Natural killer cell (primary cell): ENCODE results near the gene ADM. TPM values are rescaled to one million over a fixed set of nuclear protein-coding genes. Genes with fewer than 3 reads are reported as not detected.

Experiments
- ATAC-seq, 3 donors: fragments of 150-1000 bp in 2 of 3; fragments of 200-7000 bp in 1 of 3; cut with Tn5 transposase; 1 replicate in 1 of 3; 2 replicates in 2 of 3; pipeline ENCODE4 v1.10.0; 2021; ENCODE audit warnings: mild to moderate bottlenecking in 2 of 3, moderate library complexity in 2 of 3
- DNase-seq, 2 donors: peaks; one replicate each; pipeline versions ENCODE4 v3.0.0 to v3.0.0-alpha.2; 2013 to 2021; ENCODE audit warnings: mixed read lengths in 1 of 2
- H3K27ac ChIP-seq: one replicate; pipeline ENCODE4 v1.5.1; 2013; ENCODE audit warnings: mild to moderate bottlenecking, low read length
- H3K27me3 ChIP-seq: one replicate; pipeline ENCODE4 v1.6.1; 2013; ENCODE audit warnings: low read length; ENCODE audit not compliant: control insufficient read depth, insufficient read depth
- H3K36me3 ChIP-seq: one replicate; pipeline ENCODE4 v1.6.1; 2013; ENCODE audit warnings: low read length; ENCODE audit not compliant: control insufficient read depth, insufficient read depth
- H3K4me1 ChIP-seq: one replicate; pipeline ENCODE4 v1.6.1; 2013; ENCODE audit warnings: low read length; ENCODE audit not compliant: control insufficient read depth, insufficient read depth
- H3K4me3 ChIP-seq: one replicate; pipeline ENCODE4 v1.5.1; 2013; ENCODE audit warnings: low read length
- H3K9me3 ChIP-seq: one replicate; pipeline ENCODE4 v1.6.1; 2013; ENCODE audit warnings: low read length; ENCODE audit not compliant: control insufficient read depth, insufficient read depth
- H3K27ac Mint-ChIP-seq, 2 donors: one replicate each; pipeline ENCODE4 v1.8.0; 2022; ENCODE audit warnings: mild to moderate bottlenecking in 2 of 2, mixed read lengths in 2 of 2, moderate library complexity in 1 of 2
- H3K27me3 Mint-ChIP-seq, 2 donors: one replicate each; pipeline ENCODE4 v1.8.0; 2022; ENCODE audit warnings: low read depth in 2 of 2, mixed read lengths in 2 of 2
- H3K36me3 Mint-ChIP-seq: one replicate; pipeline ENCODE4 v1.8.0; 2022; ENCODE audit warnings: mixed read lengths
- H3K4me1 Mint-ChIP-seq, 2 donors: one replicate each; pipeline ENCODE4 v1.8.0; 2022; ENCODE audit warnings: mixed read lengths in 2 of 2
- H3K4me3 Mint-ChIP-seq: one replicate; pipeline ENCODE4 v1.8.0; 2022; ENCODE audit warnings: mild to moderate bottlenecking, moderate library complexity, mixed read lengths
- H3K9me3 Mint-ChIP-seq, 2 donors: one replicate each; pipeline ENCODE4 v1.8.0; 2022; ENCODE audit warnings: mixed read lengths in 2 of 2
- WGBS: methylation state at CpG from one replicate; pipeline ENCODE4 v1.1.7; 2013; ENCODE audit warnings: missing lambda C conversion rate; ENCODE audit not compliant: insufficient coverage; 5-methylcytosine and 5-hydroxymethylcytosine counted together
- intact Hi-C: fragments of 100-400 bp; cut with micrococcal nuclease; formaldehyde crosslinking; loops from one replicate; pipeline ENCODE4 v1.14.2; 2022
- total RNA-seq, 4 donors: library from RNA; stranded (reverse); fragments of 120-200 nt in 1 of 4; gene quantifications; one replicate each; pipeline versions ENCODE4 v1.2.3 to v1.2.4, GENCODE V29; 2013 to 2022
- TF ChIP-seq, protein P1 (sequence below): fragments of 200-600 bp; IDR thresholded peaks from one replicate; pipeline ENCODE4 v1.8.0; 2022; ENCODE audit warnings: antibody characterized with exemption

ADM gene
- total RNA-seq, 3 donors from 2014 or later (not counting 1 experiment from before 2014, with no cell fraction given), result 0.82 to 7.0 (median 5.8) TPM

DNA sequence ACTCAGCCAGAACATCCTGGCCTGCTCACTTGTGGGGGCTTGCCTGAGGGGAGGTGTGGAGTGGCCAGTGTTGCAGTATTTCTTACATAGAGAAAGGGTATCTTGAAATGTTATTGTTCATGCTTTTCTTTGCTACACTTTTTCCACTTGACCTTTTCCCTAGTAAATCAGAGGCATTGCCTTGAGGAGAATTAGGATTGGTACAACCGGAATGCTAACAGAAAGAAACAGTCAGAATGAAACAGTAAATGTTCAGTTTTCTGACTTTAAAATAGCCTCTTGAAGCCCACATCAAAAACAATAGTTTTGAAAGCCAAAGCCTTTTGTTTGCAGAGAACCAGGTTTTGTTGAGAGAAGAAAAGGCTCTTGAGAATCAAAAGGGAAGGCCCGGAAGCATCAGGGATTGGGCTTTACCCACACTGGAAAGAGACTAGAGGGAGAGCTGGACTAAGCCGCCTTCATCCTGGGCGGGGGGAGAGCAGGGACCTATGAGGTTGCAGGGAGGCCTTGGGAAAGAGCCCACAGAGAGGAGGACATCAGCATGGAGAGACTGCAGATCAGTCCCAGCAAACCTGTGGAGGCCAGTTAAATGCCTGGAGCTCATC lies 12.4 kb downstream of the ADM start:
- no peaks in the 10 kb centered on the region for H3K4me1 Mint-ChIP-seq
- no peak for ATAC-seq
- Histone ChIP-seq H3K4me3 (no peak overlapping the region), H3K27me3 (peaks cover 2% of the 10 kb centered on the region), H3K4me1 (no peaks in the 10 kb centered on the region), H3K9me3 (no peaks in the 10 kb centered on the region), H3K27ac (no peak overlapping the region), H3K36me3 (no peaks in the 10 kb centered on the region)
- no peaks in the 10 kb centered on the region for H3K9me3 Mint-ChIP-seq
- no peak overlapping the region for H3K4me3 Mint-ChIP-seq
- TF ChIP-seq, protein P1, sequence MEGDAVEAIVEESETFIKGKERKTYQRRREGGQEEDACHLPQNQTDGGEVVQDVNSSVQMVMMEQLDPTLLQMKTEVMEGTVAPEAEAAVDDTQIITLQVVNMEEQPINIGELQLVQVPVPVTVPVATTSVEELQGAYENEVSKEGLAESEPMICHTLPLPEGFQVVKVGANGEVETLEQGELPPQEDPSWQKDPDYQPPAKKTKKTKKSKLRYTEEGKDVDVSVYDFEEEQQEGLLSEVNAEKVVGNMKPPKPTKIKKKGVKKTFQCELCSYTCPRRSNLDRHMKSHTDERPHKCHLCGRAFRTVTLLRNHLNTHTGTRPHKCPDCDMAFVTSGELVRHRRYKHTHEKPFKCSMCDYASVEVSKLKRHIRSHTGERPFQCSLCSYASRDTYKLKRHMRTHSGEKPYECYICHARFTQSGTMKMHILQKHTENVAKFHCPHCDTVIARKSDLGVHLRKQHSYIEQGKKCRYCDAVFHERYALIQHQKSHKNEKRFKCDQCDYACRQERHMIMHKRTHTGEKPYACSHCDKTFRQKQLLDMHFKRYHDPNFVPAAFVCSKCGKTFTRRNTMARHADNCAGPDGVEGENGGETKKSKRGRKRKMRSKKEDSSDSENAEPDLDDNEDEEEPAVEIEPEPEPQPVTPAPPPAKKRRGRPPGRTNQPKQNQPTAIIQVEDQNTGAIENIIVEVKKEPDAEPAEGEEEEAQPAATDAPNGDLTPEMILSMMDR, result no peak
- H3K27ac Mint-ChIP-seq, result no peak overlapping the region
- intact Hi-C loops, result no loop called here
- no peaks in the 10 kb centered on the region for H3K36me3 Mint-ChIP-seq
- WGBS, result 98% methylated on average over 4 of the region's 4 CpGs
- no peak for DNase-seq
- H3K27me3 Mint-ChIP-seq, result peaks cover 13 to 16% of the 10 kb centered on the region in 2 donors

DNA sequence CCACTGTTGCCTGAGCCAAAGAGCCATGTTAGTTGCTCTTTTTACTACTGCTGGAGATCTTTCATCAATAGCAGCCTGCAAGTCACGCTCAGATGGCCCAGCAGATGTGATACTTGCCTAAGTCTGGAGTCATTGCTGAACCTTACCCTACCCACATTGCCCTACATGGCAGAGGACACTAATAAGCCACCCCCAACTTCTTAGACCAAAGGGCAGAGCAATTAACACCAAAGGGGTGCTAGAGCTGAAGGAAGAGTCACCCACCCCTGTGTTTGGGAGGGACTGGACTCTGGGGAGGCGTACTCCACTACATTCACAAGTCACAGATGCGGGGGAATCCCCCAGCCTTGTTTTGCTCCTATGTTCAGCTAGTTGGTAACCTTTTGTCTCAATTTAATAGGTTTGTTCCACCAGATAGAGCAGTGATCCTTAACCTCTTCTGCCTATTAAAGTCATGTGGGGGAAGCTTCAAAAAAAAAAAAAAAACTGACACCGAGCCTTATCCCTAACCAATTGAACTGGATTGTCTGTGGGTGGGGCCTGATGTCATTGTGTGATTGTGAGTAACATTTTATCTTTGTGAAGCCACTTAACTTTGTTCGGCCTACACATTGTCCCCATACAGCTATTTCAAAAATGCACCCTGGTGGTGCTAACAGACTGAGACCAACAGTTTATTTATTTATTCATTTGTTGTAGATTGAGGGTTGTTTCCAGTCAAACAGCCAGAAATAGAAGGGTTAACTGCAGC lies 13.1 kb downstream of the ADM start:
- no peak overlapping the region for H3K27ac Mint-ChIP-seq
- no peaks in the 10 kb centered on the region for H3K36me3 ChIP-seq
- H3K36me3 Mint-ChIP-seq, result no peaks in the 10 kb centered on the region
- peaks cover 2% of the 10 kb centered on the region for H3K27me3 ChIP-seq
- no peak overlapping the region for H3K4me3 Mint-ChIP-seq
- H3K27me3 Mint-ChIP-seq, result peaks cover 13 to 16% of the 10 kb centered on the region in 2 donors
- intact Hi-C loops, result no loop called here
- no peak overlapping the region for H3K27ac ChIP-seq
- no peak for DNase-seq
- no peaks in the 10 kb centered on the region for H3K9me3 ChIP-seq
- TF ChIP-seq, protein P1, result no peak
- no peaks in the 10 kb centered on the region for H3K4me1 ChIP-seq
- no peak overlapping the region for H3K4me3 ChIP-seq
- 64% methylated on average over 3 of the region's 5 CpGs for WGBS
- no peak for ATAC-seq
- H3K4me1 Mint-ChIP-seq, result no peaks in the 10 kb centered on the region
- H3K9me3 Mint-ChIP-seq, result no peaks in the 10 kb centered on the region

DNA sequence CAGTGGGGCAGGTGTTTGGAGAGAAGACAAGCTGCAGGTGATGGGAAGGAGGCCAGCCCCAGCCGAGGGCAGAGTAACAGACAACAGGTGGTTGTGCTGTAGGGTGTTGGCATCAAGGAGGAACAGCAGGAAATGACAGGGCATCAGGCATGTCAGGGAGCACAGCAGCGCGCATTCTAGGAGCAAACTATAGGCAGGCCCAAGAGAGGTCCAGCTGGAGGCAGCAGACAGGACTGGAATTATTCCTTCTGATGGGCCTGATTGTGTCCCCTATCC lies 13.6 kb downstream of the ADM start:
- Mint-ChIP-seq H3K27ac (no peak overlapping the region), H3K36me3 (no peaks in the 10 kb centered on the region), H3K4me3 (no peak overlapping the region), H3K27me3 (peaks cover 18 to 21% of the 10 kb centered on the region in 2 donors), H3K9me3 (no peaks in the 10 kb centered on the region), H3K4me1 (no peaks in the 10 kb centered on the region)
- Histone ChIP-seq H3K9me3 (no peaks in the 10 kb centered on the region), H3K4me1 (no peaks in the 10 kb centered on the region), H3K36me3 (no peaks in the 10 kb centered on the region), H3K27me3 (peaks cover 2% of the 10 kb centered on the region), H3K4me3 (no peak overlapping the region), H3K27ac (no peak overlapping the region)
- 67% methylated on average over 3 of the region's 3 CpGs for WGBS
- TF ChIP-seq, protein P1, result no peak
- intact Hi-C loops, result no loop called here
- DNase-seq (no peak), ATAC-seq (no peak)
